CD14-positive monocyte (primary cell): Measurements from ENCODE around the gene RAPGEF5. TPM values are rescaled to one million over a fixed set of nuclear protein-coding genes. Genes with fewer than 3 reads are reported as not detected.

Experiments used
- DNase-seq, 3 donors: peaks; one replicate each; pipeline ENCODE4 v3.0.0-alpha.2; 2011 to 2022
- H2AFZ ChIP-seq: 2 replicates; pipeline ENCODE4 v1.6.0; 2012; ENCODE audit warnings: mild to moderate bottlenecking, low read depth, low read length, inconsistent platforms; ENCODE audit not compliant: insufficient read depth, poor library complexity, severe bottlenecking
- H3K27ac ChIP-seq, 2 donors: 1 replicate in 1 of 2; 2 replicates in 1 of 2; pipeline ENCODE4 v1.5.1; 2012 to 2013; ENCODE audit warnings: low read length in 2 of 2, control low read depth in 1 of 2, inconsistent platforms in 1 of 2, low read depth in 1 of 2, mild to moderate bottlenecking in 1 of 2
- H3K27me3 ChIP-seq, 2 donors: one replicate each; pipeline versions ENCODE4 v1.6.0 to v1.6.1; 2011 to 2013; ENCODE audit warnings: low read length in 2 of 2; ENCODE audit not compliant: control insufficient read depth in 2 of 2, insufficient read depth in 2 of 2
- H3K36me3 ChIP-seq, 2 donors: replicated peaks in 1 of 2; 1 replicate in 1 of 2; 2 replicates in 1 of 2; pipeline versions ENCODE4 v1.5.1 to v1.6.1; 2012 to 2013; ENCODE audit warnings: low read length in 2 of 2, control low read depth in 1 of 2, inconsistent platforms in 1 of 2, mild to moderate bottlenecking in 1 of 2; ENCODE audit not compliant: insufficient read depth in 2 of 2, control insufficient read depth in 1 of 2
- H3K4me1 ChIP-seq, 2 donors: 1 replicate in 1 of 2; 2 replicates in 1 of 2; pipeline versions ENCODE4 v1.5.1 to v1.6.1; 2012 to 2013; ENCODE audit warnings: low read length in 2 of 2, control low read depth in 1 of 2, inconsistent platforms in 1 of 2, mild to moderate bottlenecking in 1 of 2, moderate library complexity in 1 of 2; ENCODE audit not compliant: insufficient read depth in 2 of 2, control insufficient read depth in 1 of 2
- H3K4me2 ChIP-seq: replicated peaks from 2 replicates; pipeline ENCODE3; 2012; ENCODE audit warnings: low read length, moderate library complexity, mild to moderate bottlenecking; ENCODE audit not compliant: poor library complexity, severe bottlenecking; ENCODE audit errors: extremely low read depth
- H3K4me3 ChIP-seq, 3 experiments: fragments of 200-600 bp in 1 of 3; sonication (generic) in 1 of 3; replicated peaks in 1 of 3; 1 replicate in 2 of 3; 2 replicates in 1 of 3; pipeline ENCODE4 v1.5.1; 2011 to 2013; ENCODE audit warnings: low read length in 3 of 3, mild to moderate bottlenecking in 3 of 3, control low read depth in 2 of 3, low read depth in 2 of 3, inconsistent platforms in 1 of 3, moderate library complexity in 1 of 3
- H3K79me2 ChIP-seq: 2 replicates; pipeline ENCODE4 v1.6.0; 2012; ENCODE audit warnings: mild to moderate bottlenecking, control low read depth, inconsistent platforms, low read length, moderate library complexity; ENCODE audit not compliant: insufficient read depth
- H3K9ac ChIP-seq: 2 replicates; pipeline ENCODE4 v1.6.0; 2017; ENCODE audit warnings: low read length, mild to moderate bottlenecking; ENCODE audit not compliant: insufficient read depth, poor library complexity, severe bottlenecking
- H3K9me3 ChIP-seq, 2 donors: replicated peaks in 1 of 2; 1 replicate in 1 of 2; 2 replicates in 1 of 2; pipeline versions ENCODE4 v1.5.1 to v1.6.1; 2012 to 2013; ENCODE audit warnings: low read length in 2 of 2, control low read depth in 1 of 2; ENCODE audit not compliant: control insufficient read depth in 1 of 2, insufficient read depth in 1 of 2
- H4K20me1 ChIP-seq: 2 replicates; pipeline ENCODE4 v1.6.0; 2012; ENCODE audit warnings: mild to moderate bottlenecking, low read length, control low read depth, moderate library complexity; ENCODE audit not compliant: insufficient read depth
- H3K27ac Mint-ChIP-seq, 7 donors: one replicate each; pipeline ENCODE4 v1.8.0; 2020; ENCODE audit warnings: mild to moderate bottlenecking in 7 of 7, mixed read lengths in 7 of 7, moderate library complexity in 6 of 7, inconsistent platforms in 2 of 7
- H3K27me3 Mint-ChIP-seq, 3 donors: one replicate each; pipeline ENCODE4 v1.8.0; 2021 to 2022; ENCODE audit warnings: low read depth in 3 of 3, mild to moderate bottlenecking in 3 of 3, mixed read lengths in 3 of 3, moderate library complexity in 3 of 3, inconsistent platforms in 1 of 3
- H3K36me3 Mint-ChIP-seq, 2 donors: one replicate each; pipeline ENCODE4 v1.8.0; 2020; ENCODE audit warnings: mixed read lengths in 2 of 2, inconsistent platforms in 1 of 2, mild to moderate bottlenecking in 1 of 2
- H3K4me1 Mint-ChIP-seq: one replicate; pipeline ENCODE4 v1.8.0; 2020; ENCODE audit warnings: mild to moderate bottlenecking, mixed read lengths
- H3K4me3 Mint-ChIP-seq, 2 donors: one replicate each; pipeline ENCODE4 v1.8.0; 2020; ENCODE audit warnings: mild to moderate bottlenecking in 2 of 2, mixed read lengths in 2 of 2, moderate library complexity in 1 of 2
- H3K9me3 Mint-ChIP-seq, 7 donors: one replicate each; pipeline ENCODE4 v1.8.0; 2020 to 2022; ENCODE audit warnings: mixed read lengths in 7 of 7, mild to moderate bottlenecking in 6 of 7, moderate library complexity in 6 of 7, inconsistent platforms in 2 of 7
- WGBS: methylation state at CpG from one replicate; pipeline ENCODE4 v1.1.5; 2013; ENCODE audit warnings: missing lambda C conversion rate; ENCODE audit not compliant: insufficient coverage; 5-methylcytosine and 5-hydroxymethylcytosine counted together
- intact Hi-C, 2 donors: fragments of 100-400 bp; cut with micrococcal nuclease; formaldehyde crosslinking; loops; one replicate each; pipeline versions ENCODE4 v1.15.0 to v1.15.1; 2023
- polyA plus RNA-seq, 3 donors: library from polyadenylated mRNA; depleted of rRNA in 1 of 3; unstranded in 2 of 3; stranded (reverse) in 1 of 3; fragments of 300-500 nt in 2 of 3; fragments of >200 nt in 1 of 3; fragmentation: Illumina TruSeq in 2 of 3; gene quantifications; 1 replicate in 2 of 3; 2 replicates in 1 of 3; pipeline ENCODE4 v1.2.3, GENCODE V29; 2012 to 2021
- TF ChIP-seq, protein P1 (sequence below): fragments of 200-600 bp; IDR thresholded peaks from one replicate; pipeline ENCODE4 v1.8.0; 2022; ENCODE audit warnings: antibody characterized with exemption, mild to moderate bottlenecking

Gene RAPGEF5
- polyA plus RNA-seq, 3 donors, result not detected

DNA sequence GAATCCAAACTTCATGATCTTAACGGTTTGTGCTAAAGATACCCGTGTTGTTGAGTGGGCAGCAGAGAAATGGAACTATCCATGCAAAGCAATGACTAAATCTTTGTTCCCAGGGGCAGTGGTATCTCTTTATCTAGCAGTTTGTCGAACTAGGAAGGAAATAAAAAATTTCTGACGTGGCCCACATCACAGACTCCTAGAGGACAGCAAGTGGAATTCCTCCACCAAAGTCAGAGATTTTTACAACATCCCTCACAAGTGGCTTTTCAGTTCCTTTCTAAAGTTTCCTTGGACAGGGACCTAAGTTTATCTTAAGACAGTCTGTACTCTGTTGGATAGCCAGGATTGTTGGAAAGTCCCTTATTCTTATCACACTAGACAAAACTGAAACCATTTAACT, 136.0 kb downstream of the RAPGEF5 start:
- H3K79me2 ChIP-seq, result no peaks in the 10 kb centered on the region
- H3K27ac Mint-ChIP-seq, result no peak overlapping the region
- H4K20me1 ChIP-seq, result no peaks in the 10 kb centered on the region
- H3K9ac ChIP-seq, result no peak overlapping the region
- TF ChIP-seq, protein P1, sequence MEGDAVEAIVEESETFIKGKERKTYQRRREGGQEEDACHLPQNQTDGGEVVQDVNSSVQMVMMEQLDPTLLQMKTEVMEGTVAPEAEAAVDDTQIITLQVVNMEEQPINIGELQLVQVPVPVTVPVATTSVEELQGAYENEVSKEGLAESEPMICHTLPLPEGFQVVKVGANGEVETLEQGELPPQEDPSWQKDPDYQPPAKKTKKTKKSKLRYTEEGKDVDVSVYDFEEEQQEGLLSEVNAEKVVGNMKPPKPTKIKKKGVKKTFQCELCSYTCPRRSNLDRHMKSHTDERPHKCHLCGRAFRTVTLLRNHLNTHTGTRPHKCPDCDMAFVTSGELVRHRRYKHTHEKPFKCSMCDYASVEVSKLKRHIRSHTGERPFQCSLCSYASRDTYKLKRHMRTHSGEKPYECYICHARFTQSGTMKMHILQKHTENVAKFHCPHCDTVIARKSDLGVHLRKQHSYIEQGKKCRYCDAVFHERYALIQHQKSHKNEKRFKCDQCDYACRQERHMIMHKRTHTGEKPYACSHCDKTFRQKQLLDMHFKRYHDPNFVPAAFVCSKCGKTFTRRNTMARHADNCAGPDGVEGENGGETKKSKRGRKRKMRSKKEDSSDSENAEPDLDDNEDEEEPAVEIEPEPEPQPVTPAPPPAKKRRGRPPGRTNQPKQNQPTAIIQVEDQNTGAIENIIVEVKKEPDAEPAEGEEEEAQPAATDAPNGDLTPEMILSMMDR, result no peak
- WGBS, result 95% methylated on average over 2 of the region's 4 CpGs
- no peaks in the 10 kb centered on the region for H3K27me3 Mint-ChIP-seq
- H3K36me3 Mint-ChIP-seq, result no peaks in the 10 kb centered on the region
- no peaks in the 10 kb centered on the region for H3K4me1 ChIP-seq
- peaks cover 0 to 10% (median 0%) of the 10 kb centered on the region in 7 donors for H3K9me3 Mint-ChIP-seq
- H3K9me3 ChIP-seq, result peaks cover 0 to 3% of the 10 kb centered on the region in 2 donors
- no peaks in the 10 kb centered on the region for H3K36me3 ChIP-seq
- H3K27me3 ChIP-seq, result no peaks in the 10 kb centered on the region
- no peak for DNase-seq
- no peak overlapping the region for H3K27ac ChIP-seq
- H3K4me1 Mint-ChIP-seq, result peaks cover 1% of the 10 kb centered on the region
- no peak overlapping the region for H2AFZ ChIP-seq
- no peak overlapping the region for H3K4me3 Mint-ChIP-seq
- no peak overlapping the region for H3K4me3 ChIP-seq
- intact Hi-C loops, result no loop called here
- H3K4me2 ChIP-seq, result no peak overlapping the region

DNA sequence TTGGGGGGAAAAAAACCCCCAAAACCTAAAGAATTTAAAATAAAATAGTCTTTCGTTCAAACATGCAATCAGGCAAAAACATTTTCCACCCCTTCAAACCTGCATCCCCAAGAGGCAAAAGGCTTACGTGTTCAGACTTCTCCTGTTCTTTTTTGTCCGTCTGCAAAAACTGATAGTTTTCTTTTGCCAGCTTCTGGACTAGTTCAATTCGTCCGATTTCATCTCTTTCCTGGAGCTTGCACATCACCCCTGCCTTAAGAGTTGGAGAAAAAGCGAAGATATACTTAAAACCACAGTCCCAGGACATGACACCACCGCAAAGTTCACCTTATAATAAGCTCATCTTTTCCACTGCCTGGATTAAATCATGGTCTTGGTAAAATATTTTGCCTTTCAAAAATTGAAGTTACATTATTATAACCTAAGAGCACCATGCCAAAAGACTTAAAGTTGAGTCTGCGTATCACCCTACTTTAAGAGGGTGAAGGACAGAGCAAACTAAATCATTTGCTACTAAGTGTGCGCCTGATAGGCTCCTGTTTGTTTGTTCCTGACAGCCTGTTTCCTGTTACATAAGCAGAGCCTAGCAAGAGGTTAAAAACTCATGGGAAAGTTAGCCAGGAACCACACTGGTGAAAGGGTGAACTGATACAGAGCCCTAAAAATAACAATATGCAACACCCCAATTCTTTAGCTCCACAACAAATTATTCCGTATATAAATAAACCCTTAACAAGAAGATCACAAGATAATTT, 137.0 kb downstream of the RAPGEF5 start:
- no peak for DNase-seq
- TF ChIP-seq, protein P1, result no peak
- Histone ChIP-seq H3K4me3 (no peak overlapping the region), H3K27me3 (no peaks in the 10 kb centered on the region), H3K27ac (no peak overlapping the region), H3K4me1 (no peaks in the 10 kb centered on the region), H3K9ac (no peak overlapping the region), H4K20me1 (no peaks in the 10 kb centered on the region), H3K9me3 (peaks cover 0 to 3% of the 10 kb centered on the region in 2 donors), H2AFZ (no peak overlapping the region), H3K79me2 (no peaks in the 10 kb centered on the region), H3K4me2 (no peak overlapping the region), H3K36me3 (no peaks in the 10 kb centered on the region)
- H3K27ac Mint-ChIP-seq, result no peak overlapping the region
- H3K36me3 Mint-ChIP-seq, result no peaks in the 10 kb centered on the region
- no peak overlapping the region for H3K4me3 Mint-ChIP-seq
- H3K4me1 Mint-ChIP-seq, result peaks cover 1% of the 10 kb centered on the region
- intact Hi-C loops, result no loop called here
- peaks cover 0 to 10% (median 0%) of the 10 kb centered on the region in 7 donors for H3K9me3 Mint-ChIP-seq
- no peaks in the 10 kb centered on the region for H3K27me3 Mint-ChIP-seq
- WGBS, result 93% methylated on average over 4 of the region's 10 CpGs
